Mesodermal cell (in vitro differentiated cells): ENCODE results near the gene NAALADL2.

Source experiments
- H3K27ac ChIP-seq: 2 replicates; pipeline ENCODE4 v1.7.0; 2013; ENCODE audit warnings: mild to moderate bottlenecking, low read depth, low read length, moderate library complexity; ENCODE audit not compliant: severe bottlenecking
- H3K36me3 ChIP-seq: 2 replicates; pipeline ENCODE4 v1.7.1; 2013; ENCODE audit warnings: mild to moderate bottlenecking, low read length, moderate library complexity; ENCODE audit not compliant: control insufficient read depth, insufficient read depth
- H3K4me1 ChIP-seq: one replicate; pipeline ENCODE4 v1.7.1; 2013; ENCODE audit warnings: mild to moderate bottlenecking, low read length; ENCODE audit not compliant: insufficient read depth, control insufficient read depth, poor library complexity, severe bottlenecking
- H3K4me3 ChIP-seq: 2 replicates; pipeline ENCODE4 v1.7.0; 2013; ENCODE audit warnings: low read length, control low read depth, mild to moderate bottlenecking; ENCODE audit not compliant: insufficient read depth, poor library complexity, severe bottlenecking; ENCODE audit errors: extremely low read depth
- H3K9me3 ChIP-seq: 2 replicates; pipeline ENCODE4 v1.7.1; 2013; ENCODE audit warnings: mild to moderate bottlenecking, low read length, moderate library complexity; ENCODE audit not compliant: control insufficient read depth
- WGBS, 2 experiments: methylation state at CpG; one replicate each; pipeline ENCODE4 v1.1.5; 2013; ENCODE audit warnings: missing lambda C conversion rate in 2 of 2; ENCODE audit not compliant: insufficient coverage in 2 of 2; 5-methylcytosine and 5-hydroxymethylcytosine counted together

NAALADL2 gene

DNA sequence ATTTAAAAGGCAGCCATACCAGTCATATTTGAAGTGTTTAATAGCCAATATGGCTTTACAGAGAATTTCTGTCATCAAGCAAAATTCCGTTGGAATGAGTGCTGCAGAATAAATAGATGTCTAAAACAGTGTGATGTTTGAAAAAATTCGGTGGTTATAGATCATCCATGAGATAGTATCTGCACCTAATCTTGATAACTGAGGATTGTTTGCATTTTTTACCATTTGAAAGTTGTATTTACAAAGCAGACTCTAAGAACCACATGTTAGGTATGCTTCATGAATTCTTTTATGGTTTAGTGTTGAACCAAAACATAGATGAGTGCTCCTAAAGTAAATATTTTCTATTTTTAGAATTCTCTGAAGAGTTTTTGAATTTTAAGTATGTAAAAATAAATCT, 476.1 kb downstream of the NAALADL2 start:
- no peak overlapping the region for H3K4me3 ChIP-seq
- H3K36me3 ChIP-seq, result no peaks in the 10 kb centered on the region
- WGBS, 2 experiments, result 64 to 69% methylated on average over 2 of the region's 2 CpGs
- H3K4me1 ChIP-seq, result no peaks in the 10 kb centered on the region
- no peaks in the 10 kb centered on the region for H3K9me3 ChIP-seq
- no peak overlapping the region for H3K27ac ChIP-seq

DNA sequence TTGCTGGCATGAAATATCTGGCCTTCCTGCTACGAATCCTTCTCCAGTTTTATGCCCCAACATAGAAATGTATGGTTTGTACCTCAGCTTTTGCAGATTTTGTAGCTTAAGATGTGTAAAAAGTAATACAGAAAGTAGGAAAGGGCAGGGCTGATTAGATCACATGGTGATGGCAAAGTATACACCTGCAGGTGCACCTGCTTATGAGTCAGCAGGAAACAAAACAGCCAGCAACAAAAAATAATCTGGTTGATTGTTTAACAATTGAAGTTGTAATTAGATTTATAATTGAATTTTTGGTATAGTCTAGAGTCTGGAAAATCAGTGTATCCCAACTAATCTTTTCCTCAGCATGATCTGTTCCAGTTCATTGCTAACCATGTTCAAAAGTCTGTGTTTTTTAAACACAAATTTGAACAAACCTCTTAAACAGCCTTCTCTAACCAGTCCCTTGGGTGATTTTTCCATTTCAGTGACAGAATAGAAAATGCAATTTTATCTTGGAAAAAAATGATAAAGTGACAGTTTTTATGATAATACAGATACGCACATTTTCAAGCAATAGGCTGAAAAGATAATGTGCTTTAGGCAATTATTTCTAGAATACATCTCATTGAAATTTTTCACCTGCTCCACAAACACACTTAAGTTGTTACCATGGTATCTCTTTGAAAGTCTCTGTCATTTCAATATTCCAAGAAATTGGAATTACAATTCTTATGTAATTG, 477.4 kb downstream of the NAALADL2 start:
- Histone ChIP-seq H3K36me3 (no peaks in the 10 kb centered on the region), H3K4me3 (no peak overlapping the region), H3K4me1 (no peaks in the 10 kb centered on the region), H3K9me3 (no peaks in the 10 kb centered on the region), H3K27ac (no peak overlapping the region)
- no CpG with 5 or more reads among the region's 2 CpGs for WGBS, 2 experiments

DNA sequence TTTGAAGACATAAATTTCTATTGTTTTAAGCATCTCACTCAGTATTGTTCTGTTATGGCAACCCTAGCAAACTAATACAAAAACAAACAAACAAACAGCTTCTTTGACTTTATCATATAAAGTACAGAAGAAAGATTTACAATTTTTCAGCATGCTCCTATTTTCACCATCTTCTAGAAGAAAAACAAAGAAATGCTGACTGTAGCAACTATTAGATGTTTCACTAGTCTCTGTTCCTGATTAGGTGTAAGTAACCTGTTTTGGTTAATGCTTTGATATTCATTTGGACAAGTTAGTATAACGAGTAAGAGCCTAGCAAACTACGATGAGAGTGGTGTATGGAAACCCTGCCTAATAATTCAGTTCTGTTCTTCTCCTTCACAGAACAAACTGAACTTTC, 478.5 kb downstream of the NAALADL2 start:
- H3K4me1 ChIP-seq, result no peaks in the 10 kb centered on the region
- no peak overlapping the region for H3K27ac ChIP-seq
- H3K4me3 ChIP-seq, result no peak overlapping the region
- H3K36me3 ChIP-seq, result no peaks in the 10 kb centered on the region
- H3K9me3 ChIP-seq, result no peaks in the 10 kb centered on the region
- no CpG with 5 or more reads among the region's 2 CpGs for WGBS, 2 experiments

DNA sequence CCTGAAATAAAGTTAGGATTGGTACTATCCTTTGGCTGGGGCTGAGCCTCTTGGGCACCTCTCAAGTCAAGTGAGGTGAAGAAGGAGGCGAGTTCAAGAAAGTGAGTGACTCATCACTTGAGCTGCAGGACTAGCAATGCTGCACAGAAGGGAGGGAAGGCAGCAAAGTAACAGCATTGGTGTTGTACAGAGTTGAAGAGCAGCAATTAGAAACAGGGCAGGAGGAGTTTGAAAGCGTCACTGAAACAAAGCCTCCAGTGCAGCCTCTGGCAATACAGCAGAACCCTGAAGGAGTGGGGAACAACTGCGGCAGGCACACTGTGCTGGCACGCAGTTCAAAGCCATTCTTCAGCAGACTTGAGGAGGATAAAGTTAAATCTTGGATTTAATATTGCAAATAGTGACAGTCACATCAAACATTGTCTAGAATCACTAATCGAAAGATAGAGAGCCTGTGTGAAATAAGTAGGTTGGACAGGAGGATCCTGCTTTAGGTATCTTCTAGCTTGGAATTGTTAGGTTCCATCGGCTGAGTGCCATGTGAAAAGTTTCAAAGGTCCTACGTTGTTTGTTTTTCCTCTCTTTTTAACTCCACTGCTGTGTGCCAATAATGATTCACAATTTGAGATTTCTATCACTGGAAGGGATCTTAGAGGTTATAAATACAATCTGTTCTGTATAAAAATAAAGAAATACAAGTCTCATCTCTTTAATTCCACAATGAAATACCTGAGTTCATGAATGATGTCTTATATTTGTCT, 479.8 kb downstream of the NAALADL2 start:
- H3K9me3 ChIP-seq, result no peaks in the 10 kb centered on the region
- H3K27ac ChIP-seq, result no peak overlapping the region
- H3K4me1 ChIP-seq, result no peaks in the 10 kb centered on the region
- no peaks in the 10 kb centered on the region for H3K36me3 ChIP-seq
- WGBS, 2 experiments, result 77 to 85% methylated on average over 3 to 4 of the region's 7 CpGs
- H3K4me3 ChIP-seq, result no peak overlapping the region

DNA sequence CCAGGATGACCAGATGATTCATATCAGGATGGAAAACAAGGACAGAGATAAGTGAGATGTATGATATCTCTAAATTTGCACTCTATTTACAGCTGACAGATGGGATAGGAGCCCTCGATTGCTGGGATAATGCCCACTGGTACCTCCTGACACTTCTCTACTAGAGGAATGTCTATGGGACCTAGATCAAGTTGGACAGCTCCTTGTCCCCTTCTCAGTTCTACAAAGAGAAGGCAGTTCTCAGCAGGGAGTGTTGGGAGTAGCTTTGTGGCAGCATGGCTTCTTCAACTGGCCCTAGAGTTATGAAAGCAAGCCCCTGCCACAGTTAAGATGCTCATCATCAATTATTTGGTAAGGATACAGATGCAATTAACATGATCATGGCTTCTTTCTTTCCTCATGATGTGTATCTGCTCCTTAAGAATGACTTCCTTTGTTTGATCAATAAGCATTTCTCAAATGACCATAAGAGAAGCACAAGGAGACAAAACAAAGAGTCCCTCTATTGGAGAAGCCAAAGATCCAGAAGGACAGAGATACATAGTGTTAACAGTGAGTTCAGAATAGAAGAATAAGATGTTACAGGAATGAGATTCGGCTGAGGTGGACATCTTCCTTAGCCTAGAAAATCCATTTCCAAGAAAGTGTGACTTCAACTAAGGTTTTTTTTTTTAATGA, 481.3 kb downstream of the NAALADL2 start:
- 100% methylated on average over 2 of the region's 2 CpGs; no CpG with 5 or more reads in 1 of the 2 experiments for WGBS, 2 experiments
- Histone ChIP-seq H3K4me3 (no peak overlapping the region), H3K36me3 (no peaks in the 10 kb centered on the region), H3K9me3 (no peaks in the 10 kb centered on the region), H3K4me1 (no peaks in the 10 kb centered on the region), H3K27ac (no peak overlapping the region)

DNA sequence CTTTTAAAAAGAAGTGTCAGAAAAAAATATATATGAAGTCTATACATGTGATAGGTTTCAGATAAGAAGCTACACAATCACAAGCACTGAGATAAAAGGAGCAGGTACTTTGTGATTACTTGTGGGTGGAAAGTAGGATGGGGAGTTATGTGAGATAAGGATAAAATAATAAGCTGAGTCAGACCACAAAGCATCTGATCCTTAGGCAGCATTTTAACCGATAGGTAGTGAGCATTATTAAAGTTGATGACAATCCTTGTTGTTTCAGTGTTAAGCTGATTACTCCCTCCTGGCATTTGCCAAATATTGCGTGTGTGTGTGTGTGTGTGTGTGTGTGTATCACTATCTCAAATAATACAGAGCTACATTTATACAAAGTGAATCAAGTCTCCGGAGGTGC, 483.1 kb downstream of the NAALADL2 start:
- Histone ChIP-seq H3K36me3 (no peaks in the 10 kb centered on the region), H3K27ac (no peak overlapping the region), H3K9me3 (no peaks in the 10 kb centered on the region), H3K4me3 (no peak overlapping the region), H3K4me1 (no peaks in the 10 kb centered on the region)
- WGBS, 2 experiments, result 100% methylated on average over 1 of the region's 3 CpGs; no CpG with 5 or more reads in 1 of the 2 experiments

DNA sequence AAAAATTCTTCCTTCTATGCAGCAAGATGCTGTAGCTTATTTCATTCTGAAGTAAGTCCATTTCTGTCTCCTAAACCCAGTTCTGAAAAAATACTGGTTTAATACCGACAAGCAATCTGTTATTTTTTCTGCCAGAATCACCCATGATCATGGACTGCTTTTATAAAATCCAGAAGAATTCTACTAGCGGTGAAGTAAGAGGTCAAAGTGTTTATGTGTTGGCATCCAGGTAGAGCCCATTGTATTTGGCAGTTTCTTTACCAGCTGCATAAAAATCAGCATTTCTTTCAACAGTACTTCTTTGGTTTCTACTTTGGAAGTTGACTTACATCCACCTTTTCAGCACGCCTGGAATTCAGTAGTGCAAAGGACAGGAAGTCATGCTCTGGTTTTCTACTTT, 484.8 kb downstream of the NAALADL2 start:
- Histone ChIP-seq H3K27ac (no peak overlapping the region), H3K4me3 (no peak overlapping the region), H3K36me3 (no peaks in the 10 kb centered on the region), H3K9me3 (no peaks in the 10 kb centered on the region), H3K4me1 (no peaks in the 10 kb centered on the region)
- 40% methylated on average over 1 of the region's 3 CpGs; no CpG with 5 or more reads in 1 of the 2 experiments for WGBS, 2 experiments

DNA sequence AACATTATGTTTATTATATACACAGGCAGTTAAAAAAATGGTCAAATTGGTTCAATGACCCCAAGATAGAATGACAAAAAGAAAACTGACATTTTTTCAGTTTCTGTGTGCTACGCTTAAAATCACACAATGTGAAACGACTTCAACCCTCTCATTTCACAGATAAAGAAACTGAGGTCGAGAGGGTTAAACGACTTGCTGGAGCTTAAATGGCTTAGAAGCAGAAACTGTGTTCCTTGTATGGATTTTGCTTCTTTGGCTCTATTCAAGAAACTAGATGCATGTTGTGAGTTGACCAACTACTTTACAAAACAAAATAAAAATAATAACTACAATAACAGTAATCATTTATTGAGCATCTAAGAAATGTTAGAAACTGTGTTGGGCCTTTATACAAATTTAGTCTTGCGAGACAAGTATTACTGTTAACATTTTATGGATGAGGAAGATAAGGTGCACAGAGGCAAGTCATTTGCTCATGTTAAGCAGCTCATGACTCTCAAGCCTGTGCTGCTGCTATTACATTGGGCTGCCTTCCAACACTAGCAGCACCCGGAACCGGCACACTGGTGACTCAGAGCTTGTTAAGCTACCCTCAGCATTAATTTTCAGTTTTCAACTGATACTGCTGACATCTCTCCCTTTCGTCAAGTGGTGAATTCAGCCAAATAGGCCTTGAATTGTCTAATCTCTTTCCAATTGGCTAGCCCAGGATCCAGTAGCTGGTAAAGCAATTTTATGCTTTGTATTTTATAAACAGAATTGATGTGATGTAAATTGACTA, 487.6 kb downstream of the NAALADL2 start:
- Histone ChIP-seq H3K4me3 (no peak overlapping the region), H3K4me1 (no peaks in the 10 kb centered on the region), H3K36me3 (no peaks in the 10 kb centered on the region), H3K9me3 (no peaks in the 10 kb centered on the region), H3K27ac (no peak overlapping the region)
- WGBS, 2 experiments, result 84 to 89% methylated on average over 4 to 8 of the region's 8 CpGs

DNA sequence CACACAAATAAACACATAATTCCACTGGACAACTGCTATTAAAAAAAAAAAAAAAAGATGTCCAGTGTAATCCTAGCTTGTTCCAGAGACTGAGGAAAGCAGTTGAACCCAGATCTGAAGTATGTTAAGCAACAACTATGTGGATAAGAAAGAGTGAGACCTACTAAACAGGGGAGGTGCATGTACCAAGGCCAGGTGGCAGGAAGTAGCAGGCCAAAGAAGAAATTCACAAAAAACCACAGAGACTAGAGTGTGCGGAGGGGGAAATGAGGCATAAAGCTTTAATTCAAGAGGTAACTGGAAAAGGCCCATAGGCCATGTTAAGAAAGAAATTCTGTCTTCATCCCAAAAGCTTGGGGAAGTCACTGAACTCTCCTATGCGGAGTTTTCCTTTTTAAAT, 490.0 kb downstream of the NAALADL2 start:
- no peaks in the 10 kb centered on the region for H3K36me3 ChIP-seq
- no peaks in the 10 kb centered on the region for H3K9me3 ChIP-seq
- H3K4me3 ChIP-seq, result no peak overlapping the region
- 100% methylated on average over 1 to 2 of the region's 2 CpGs for WGBS, 2 experiments
- H3K4me1 ChIP-seq, result no peaks in the 10 kb centered on the region
- H3K27ac ChIP-seq, result no peak overlapping the region

DNA sequence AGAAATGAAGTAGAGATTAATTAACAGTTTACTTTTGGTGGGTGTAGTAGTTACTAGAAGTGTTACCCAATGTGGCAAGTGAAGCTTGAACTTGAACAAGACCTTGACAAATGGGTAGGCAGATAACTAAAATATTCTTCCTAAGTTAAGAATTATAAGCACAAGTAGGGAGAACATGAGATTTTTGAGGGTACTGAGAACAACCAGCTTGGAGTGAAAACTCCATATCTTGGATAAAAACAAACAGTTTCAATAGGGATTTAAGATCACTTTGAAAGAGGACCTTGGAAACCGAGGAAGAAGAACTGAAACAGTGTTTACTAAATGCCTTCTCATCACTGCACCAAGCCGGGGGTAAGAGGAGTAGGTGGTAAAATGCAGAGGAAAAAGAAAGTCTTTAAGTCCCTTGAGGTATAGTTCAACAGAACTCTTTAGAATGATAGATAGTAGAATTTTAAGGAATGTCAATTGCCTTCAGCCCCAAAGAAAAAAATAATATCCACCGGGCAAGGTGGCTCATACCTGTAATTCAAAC, 496.7 kb downstream of the NAALADL2 start:
- Histone ChIP-seq H3K27ac (no peak overlapping the region), H3K4me1 (no peaks in the 10 kb centered on the region), H3K9me3 (no peaks in the 10 kb centered on the region), H3K4me3 (no peak overlapping the region), H3K36me3 (no peaks in the 10 kb centered on the region)
- no CpG with 5 or more reads among the region's 3 CpGs for WGBS, 2 experiments
